ENCODE measurements around the gene MMP17.

Gene MMP17

GRCh38 chr12:131853832-131854797 lies 25.9 kb downstream of the MMP17 start:
- TF ChIP-seq CTCF (conservative IDR thresholded peaks at IDR 0.05; ENCODE audit: low read length) = no peak
- DNase-seq (ENCODE audit: low read depth) = no peak
- no peak overlapping the region for H3K4me3 ChIP-seq (ENCODE audit: low read length)

GRCh38 chr12:131854861-131855476 lies 26.8 kb downstream of the MMP17 start:
- TF ChIP-seq CTCF (conservative IDR thresholded peaks at IDR 0.05; ENCODE audit: low read length) = no peak
- no peak for DNase-seq (ENCODE audit: low read depth)
- no peak overlapping the region for H3K4me3 ChIP-seq (ENCODE audit: low read length)

GRCh38 chr12:131855521-131856142 lies 27.4 kb downstream of the MMP17 start:
- TF ChIP-seq CTCF (conservative IDR thresholded peaks at IDR 0.05; ENCODE audit: low read length) = no peak
- DNase-seq (ENCODE audit: low read depth) = no peak
- H3K4me3 ChIP-seq (ENCODE audit: low read length) = no peak overlapping the region

GRCh38 chr12:131856366-131857097 lies 28.3 kb downstream of the MMP17 start:
- no peak overlapping the region for H3K4me3 ChIP-seq (ENCODE audit: low read length)
- no peak for DNase-seq (ENCODE audit: low read depth)
- TF ChIP-seq CTCF (conservative IDR thresholded peaks at IDR 0.05; ENCODE audit: low read length) = no peak

- TF ChIP-seq CTCF (conservative IDR thresholded peaks at IDR 0.05; ENCODE audit: low read length) = no peak
- H3K4me3 ChIP-seq (ENCODE audit: low read length) = no peak overlapping the region
- DNase-seq (ENCODE audit: low read depth) = no peak
Observed at GRCh38 chr12:131857908-131858850, 30.0 kb downstream of the MMP17 start.
